Astrocyte of the spinal cord (primary cell): ENCODE data around the gene MXRA5.
A peak's percentile ranks its signal among the peaks of the same experiment; 100 is the strongest.

Experiments used
- DNase-seq: peaks from one replicate; pipeline ENCODE4 v3.0.0; 2011; ENCODE audit warnings: low read depth, low spot score
- H3K4me3 ChIP-seq: 2 replicates; pipeline ENCODE4 v1.5.1; 2011; ENCODE audit warnings: low read depth, mild to moderate bottlenecking, low read length, moderate library complexity
- CTCF ChIP-seq: IDR thresholded peaks from 2 replicates; pipeline ENCODE4 v1.5.1; 2012; ENCODE audit warnings: low read depth, mild to moderate bottlenecking, low read length, inconsistent platforms
- in situ Hi-C: cut with HindIII; loops from 2 replicates; pipeline ENCODE4 v1.10.0; 2017; ENCODE audit warnings: low sequenced_read_pairs

Gene MXRA5

DNA sequence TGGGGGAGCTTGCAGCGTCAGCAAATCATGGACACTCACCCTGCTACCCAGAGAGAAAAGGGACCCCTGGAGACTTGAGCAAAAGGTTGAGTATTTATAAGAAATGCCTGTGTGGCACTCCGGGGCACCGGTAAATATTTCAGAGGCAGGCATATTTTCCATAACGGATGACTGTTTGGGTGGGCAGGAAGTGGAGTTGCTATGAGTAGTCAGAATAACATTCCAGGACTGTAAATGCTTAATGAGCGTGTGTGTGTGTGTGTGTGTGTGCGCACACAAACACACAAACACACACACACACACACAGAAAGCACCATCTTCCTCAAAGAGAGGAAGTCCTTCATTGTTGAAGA is 74.6 kb downstream of the MXRA5 start:
- DNase-seq = peak; percentile 88
- TF ChIP-seq CTCF = no peak
- in situ Hi-C loops = no loop called here
- H3K4me3 ChIP-seq = no peak overlapping the region

DNA sequence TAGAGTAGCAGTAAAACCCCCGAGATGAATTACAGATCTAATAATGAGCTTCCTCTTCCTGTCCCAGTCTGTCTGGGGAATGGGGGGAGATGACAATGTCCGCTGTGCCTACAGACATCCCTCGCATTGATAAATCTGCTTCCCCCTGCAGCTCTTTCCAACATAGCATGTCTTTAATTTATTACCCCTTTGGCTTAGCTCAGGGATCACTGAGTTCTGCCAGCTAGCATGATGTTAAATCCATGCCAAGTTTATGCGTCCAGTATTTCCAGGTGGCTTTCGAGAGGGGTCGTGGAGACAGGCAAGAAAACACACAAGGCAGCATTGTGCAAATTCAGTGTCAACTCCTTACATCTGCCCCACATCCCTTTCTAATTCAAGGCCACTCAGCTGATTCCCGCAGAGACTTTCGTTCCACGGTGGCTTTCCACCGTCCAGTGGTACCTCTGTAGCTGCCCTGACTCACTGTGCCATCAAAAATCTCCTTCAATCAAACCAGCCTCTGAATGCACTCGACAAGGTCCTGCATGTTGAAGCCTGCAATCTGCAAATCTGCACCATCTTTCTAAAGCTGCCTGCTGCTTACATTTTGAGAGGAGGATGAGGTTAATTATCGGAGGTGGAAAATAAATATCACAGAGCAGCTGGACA is 75.1 kb downstream of the MXRA5 start:
- no peak for TF ChIP-seq CTCF
- in situ Hi-C loops = no loop called here
- no peak overlapping the region for H3K4me3 ChIP-seq
- no peak for DNase-seq

- no peak overlapping the region for H3K4me3 ChIP-seq
- in situ Hi-C loops = no loop called here
- DNase-seq = no peak
- no peak for TF ChIP-seq CTCF
These were observed 77.6 kb downstream of the MXRA5 start for GRCh38 chrX:3268829-3269228.

DNA sequence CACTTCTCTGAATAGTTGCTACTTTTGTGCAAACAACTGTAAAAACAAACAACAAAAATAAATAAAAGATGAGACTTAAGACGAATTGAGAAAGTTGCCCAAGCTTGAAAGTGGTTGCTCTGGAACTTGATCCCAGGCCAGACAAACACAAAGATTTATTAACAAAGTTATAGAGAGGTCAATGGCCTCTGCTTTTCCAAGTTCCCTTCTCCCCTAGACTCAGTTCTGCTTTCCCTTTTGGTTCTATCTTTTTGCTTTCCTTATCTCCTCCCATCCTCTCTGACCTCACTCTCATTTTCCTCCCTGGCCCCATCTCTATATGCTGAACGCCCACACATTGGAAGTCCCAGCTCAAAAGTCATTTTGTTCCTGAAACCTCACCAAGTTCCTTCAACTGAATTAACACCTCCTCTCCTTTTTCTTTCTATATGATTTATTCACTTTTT is 82.7 kb downstream of the MXRA5 start:
- no peak for DNase-seq
- no peak for TF ChIP-seq CTCF
- in situ Hi-C loops = no loop called here
- no peak overlapping the region for H3K4me3 ChIP-seq

- in situ Hi-C loops = no loop called here
- DNase-seq = peak; percentile 93
- no peak overlapping the region for H3K4me3 ChIP-seq
- no peak for TF ChIP-seq CTCF
These were observed 83.6 kb downstream of the MXRA5 start for GRCh38 chrX:3262901-3263300.
